Effector memory CD8-positive, alpha-beta T cell (primary cell): ENCODE measurements around the gene PHTF2.
A peak's percentile ranks its signal among the peaks of the same experiment; 100 is the strongest.

ENCODE experiments used
- ATAC-seq: fragments of 150-1000 bp; cut with Tn5 transposase; replicated peaks from 2 replicates; pipeline ENCODE4 v1.10.0; 2021; ENCODE audit warnings: mild to moderate bottlenecking, moderate library complexity
- DNase-seq, 3 experiments: peaks; one replicate each; pipeline ENCODE4 v3.0.0; 2021
- H3K27ac Mint-ChIP-seq, 2 donors: one replicate each; pipeline ENCODE4 v1.8.0; 2022; ENCODE audit warnings: mild to moderate bottlenecking in 2 of 2, mixed read lengths in 2 of 2, moderate library complexity in 2 of 2
- H3K27me3 Mint-ChIP-seq, 2 donors: one replicate each; pipeline ENCODE4 v1.8.0; 2022; ENCODE audit warnings: mixed read lengths in 2 of 2
- H3K36me3 Mint-ChIP-seq: one replicate; pipeline ENCODE4 v1.8.0; 2022; ENCODE audit warnings: mild to moderate bottlenecking, moderate library complexity, mixed read lengths; ENCODE audit not compliant: insufficient read depth
- H3K4me1 Mint-ChIP-seq, 2 donors: one replicate each; pipeline ENCODE4 v1.8.0; 2022; ENCODE audit warnings: low read depth in 2 of 2, mixed read lengths in 2 of 2
- H3K4me3 Mint-ChIP-seq, 2 donors: one replicate each; pipeline ENCODE4 v1.8.0; 2022; ENCODE audit warnings: mild to moderate bottlenecking in 2 of 2, mixed read lengths in 2 of 2, moderate library complexity in 2 of 2
- H3K9me3 Mint-ChIP-seq, 2 donors: one replicate each; pipeline ENCODE4 v1.8.0; 2022; ENCODE audit warnings: mixed read lengths in 2 of 2

PHTF2 gene

GRCh38 chr7:77799078-77799964 is 748 bp downstream of the PHTF2 start:
- Mint-ChIP-seq H3K27ac (peak overlapping the region; percentile 87 to 94), H3K36me3 (peaks cover 16% of the 10 kb centered on the region), H3K9me3 (no peaks in the 10 kb centered on the region), H3K27me3 (no peaks in the 10 kb centered on the region), H3K4me3 (peak overlapping the region; percentile 87 to 97), H3K4me1 (peaks cover 46 to 68% of the 10 kb centered on the region in 2 donors)
- peak; percentile 5 to 14 (median 6) for DNase-seq
- no peak for ATAC-seq

- Mint-ChIP-seq H3K4me3 (peak overlapping the region; percentile 87 to 97), H3K36me3 (peaks cover 13% of the 10 kb centered on the region), H3K27me3 (no peaks in the 10 kb centered on the region), H3K27ac (peak overlapping the region; percentile 87 to 94), H3K9me3 (no peaks in the 10 kb centered on the region), H3K4me1 (peaks cover 47 to 70% of the 10 kb centered on the region in 2 donors)
- ATAC-seq, result no peak
- no peak for DNase-seq
These were observed 1.6 kb downstream of the PHTF2 start for GRCh38 chr7:77800158-77800557.

- Mint-ChIP-seq H3K27ac (peak overlapping the region in 1 of 2 donors; percentile 51), H3K4me3 (peak overlapping the region; percentile 36 to 62), H3K36me3 (peaks cover 13% of the 10 kb centered on the region), H3K9me3 (no peaks in the 10 kb centered on the region), H3K27me3 (no peaks in the 10 kb centered on the region), H3K4me1 (peaks cover 53 to 76% of the 10 kb centered on the region in 2 donors)
- no peak for ATAC-seq
- DNase-seq, result no peak
These were observed 2.2 kb downstream of the PHTF2 start for GRCh38 chr7:77800730-77801129.

- Mint-ChIP-seq H3K4me3 (peak overlapping the region; percentile 52 to 61), H3K4me1 (peaks cover 45 to 67% of the 10 kb centered on the region in 2 donors), H3K36me3 (peaks cover 11% of the 10 kb centered on the region), H3K27me3 (no peaks in the 10 kb centered on the region), H3K27ac (peak overlapping the region; percentile 51 to 82), H3K9me3 (no peaks in the 10 kb centered on the region)
- DNase-seq (no peak), ATAC-seq (no peak)
These were observed 4.2 kb downstream of the PHTF2 start for GRCh38 chr7:77802557-77803405.

- Mint-ChIP-seq H3K27me3 (no peaks in the 10 kb centered on the region), H3K4me3 (no peak overlapping the region), H3K4me1 (peaks cover 37 to 57% of the 10 kb centered on the region in 2 donors), H3K36me3 (no peaks in the 10 kb centered on the region), H3K9me3 (peaks cover 0 to 4% of the 10 kb centered on the region in 2 donors), H3K27ac (peak overlapping the region in 1 of 2 donors; percentile 16)
- DNase-seq (no peak), ATAC-seq (no peak)
These were observed 7.9 kb downstream of the PHTF2 start for GRCh38 chr7:77806425-77806824.

- no peak overlapping the region for H3K4me3 Mint-ChIP-seq
- H3K4me1 Mint-ChIP-seq, result peaks cover 31 to 46% of the 10 kb centered on the region in 2 donors
- DNase-seq (no peak), ATAC-seq (no peak)
- no peak overlapping the region for H3K27ac Mint-ChIP-seq
- no peaks in the 10 kb centered on the region for H3K27me3 Mint-ChIP-seq
- no peaks in the 10 kb centered on the region for H3K36me3 Mint-ChIP-seq
- peaks cover 0 to 4% of the 10 kb centered on the region in 2 donors for H3K9me3 Mint-ChIP-seq
These were observed 9.9 kb downstream of the PHTF2 start for GRCh38 chr7:77808517-77808916.

- Mint-ChIP-seq H3K36me3 (no peaks in the 10 kb centered on the region), H3K27me3 (no peaks in the 10 kb centered on the region), H3K4me1 (peaks cover 19 to 30% of the 10 kb centered on the region in 2 donors), H3K9me3 (peaks cover 2 to 4% of the 10 kb centered on the region in 2 donors), H3K27ac (peak overlapping the region in 1 of 2 donors; percentile 35), H3K4me3 (no peak overlapping the region)
- ATAC-seq (no peak), DNase-seq (no peak)
These were observed 13.1 kb downstream of the PHTF2 start for GRCh38 chr7:77811516-77812289.

GRCh38 chr7:77812290-77812685 is 13.7 kb downstream of the PHTF2 start:
- Mint-ChIP-seq H3K36me3 (no peaks in the 10 kb centered on the region), H3K4me1 (peaks cover 23 to 35% of the 10 kb centered on the region in 2 donors), H3K27ac (no peak overlapping the region), H3K9me3 (peaks cover 6 to 8% of the 10 kb centered on the region in 2 donors), H3K27me3 (no peaks in the 10 kb centered on the region), H3K4me3 (no peak overlapping the region)
- ATAC-seq, result no peak
- no peak for DNase-seq

- no peak for ATAC-seq
- H3K27ac Mint-ChIP-seq, result peak overlapping the region in 1 of 2 donors; percentile 5
- peaks cover 23 to 37% of the 10 kb centered on the region in 2 donors for H3K4me1 Mint-ChIP-seq
- no peak for DNase-seq
- no peak overlapping the region for H3K4me3 Mint-ChIP-seq
- H3K27me3 Mint-ChIP-seq, result no peaks in the 10 kb centered on the region
- peaks cover 7 to 9% of the 10 kb centered on the region in 2 donors for H3K9me3 Mint-ChIP-seq
- no peaks in the 10 kb centered on the region for H3K36me3 Mint-ChIP-seq
These were observed 14.6 kb downstream of the PHTF2 start for GRCh38 chr7:77813180-77813579.

GRCh38 chr7:77819021-77819420 is 20.4 kb downstream of the PHTF2 start:
- Mint-ChIP-seq H3K27me3 (no peaks in the 10 kb centered on the region), H3K4me3 (no peak overlapping the region), H3K27ac (peak overlapping the region in 1 of 2 donors; percentile 65), H3K36me3 (peaks cover 5% of the 10 kb centered on the region), H3K9me3 (peaks cover 9 to 49% of the 10 kb centered on the region in 2 donors), H3K4me1 (peaks cover 31 to 51% of the 10 kb centered on the region in 2 donors)
- DNase-seq (no peak), ATAC-seq (no peak)

GRCh38 chr7:77820967-77821366 is 22.4 kb downstream of the PHTF2 start:
- Mint-ChIP-seq H3K36me3 (peaks cover 5% of the 10 kb centered on the region), H3K27me3 (no peaks in the 10 kb centered on the region), H3K4me3 (no peak overlapping the region), H3K4me1 (peaks cover 26 to 52% of the 10 kb centered on the region in 2 donors), H3K9me3 (peaks cover 12 to 49% of the 10 kb centered on the region in 2 donors), H3K27ac (peak overlapping the region in 1 of 2 donors; percentile 35)
- ATAC-seq, result no peak
- DNase-seq, result no peak

GRCh38 chr7:77822269-77822668 is 23.7 kb downstream of the PHTF2 start:
- H3K4me1 Mint-ChIP-seq, result peaks cover 28 to 54% of the 10 kb centered on the region in 2 donors
- H3K4me3 Mint-ChIP-seq, result no peak overlapping the region
- H3K27me3 Mint-ChIP-seq, result no peaks in the 10 kb centered on the region
- DNase-seq (no peak), ATAC-seq (no peak)
- H3K27ac Mint-ChIP-seq, result peak overlapping the region in 1 of 2 donors; percentile 59
- peaks cover 10 to 41% of the 10 kb centered on the region in 2 donors for H3K9me3 Mint-ChIP-seq
- peaks cover 5% of the 10 kb centered on the region for H3K36me3 Mint-ChIP-seq

- Mint-ChIP-seq H3K4me1 (peaks cover 28 to 53% of the 10 kb centered on the region in 2 donors), H3K27me3 (no peaks in the 10 kb centered on the region), H3K27ac (peak overlapping the region in 1 of 2 donors; percentile 14), H3K4me3 (no peak overlapping the region), H3K9me3 (peaks cover 9 to 34% of the 10 kb centered on the region in 2 donors), H3K36me3 (peaks cover 5% of the 10 kb centered on the region)
- ATAC-seq (no peak), DNase-seq (no peak)
These were observed 25.2 kb downstream of the PHTF2 start for GRCh38 chr7:77823787-77824186.
